PC-9 (cell line): ENCODE results near the gene MECP2.

ENCODE experiments used
- EZH2 ChIP-seq: fragments of 200-600 bp; sonication (generic); IDR thresholded peaks from 2 replicates; pipeline ENCODE4 v1.8.0; 2017; ENCODE audit warnings: antibody characterized with exemption, low read depth
- TF ChIP-seq, protein P1 (sequence below): fragments of 200-600 bp; sonication (generic); conservative IDR thresholded peaks from 2 replicates; pipeline ENCODE4 v1.6.1; 2017; ENCODE audit warnings: mixed run types, antibody characterized with exemption, mild to moderate bottlenecking, moderate library complexity

- TF ChIP-seq, protein P1, sequence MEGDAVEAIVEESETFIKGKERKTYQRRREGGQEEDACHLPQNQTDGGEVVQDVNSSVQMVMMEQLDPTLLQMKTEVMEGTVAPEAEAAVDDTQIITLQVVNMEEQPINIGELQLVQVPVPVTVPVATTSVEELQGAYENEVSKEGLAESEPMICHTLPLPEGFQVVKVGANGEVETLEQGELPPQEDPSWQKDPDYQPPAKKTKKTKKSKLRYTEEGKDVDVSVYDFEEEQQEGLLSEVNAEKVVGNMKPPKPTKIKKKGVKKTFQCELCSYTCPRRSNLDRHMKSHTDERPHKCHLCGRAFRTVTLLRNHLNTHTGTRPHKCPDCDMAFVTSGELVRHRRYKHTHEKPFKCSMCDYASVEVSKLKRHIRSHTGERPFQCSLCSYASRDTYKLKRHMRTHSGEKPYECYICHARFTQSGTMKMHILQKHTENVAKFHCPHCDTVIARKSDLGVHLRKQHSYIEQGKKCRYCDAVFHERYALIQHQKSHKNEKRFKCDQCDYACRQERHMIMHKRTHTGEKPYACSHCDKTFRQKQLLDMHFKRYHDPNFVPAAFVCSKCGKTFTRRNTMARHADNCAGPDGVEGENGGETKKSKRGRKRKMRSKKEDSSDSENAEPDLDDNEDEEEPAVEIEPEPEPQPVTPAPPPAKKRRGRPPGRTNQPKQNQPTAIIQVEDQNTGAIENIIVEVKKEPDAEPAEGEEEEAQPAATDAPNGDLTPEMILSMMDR = no peak
- TF ChIP-seq EZH2 = no peak
Measured at GRCh38 chrX:154098551-154098950, 1.0 kb upstream of the MECP2 start.
